AG04449 (cell line): ENCODE measurements around the gene DTL.

Experiments
- CTCF ChIA-PET: fragments of 350-600 bp; formaldehyde crosslinking; extraction: SDS; loops from one replicate; lab custom pipeline; 2021; ENCODE audit warnings: antibody characterized with exemption; lab: Yijun Ruan, JAX
- POLR2A ChIA-PET: fragments of 400-600, 350-600 bp; formaldehyde crosslinking; extraction: SDS; loops from one replicate; lab custom pipeline; 2020; ENCODE audit warnings: antibody characterized with exemption, inconsistent platforms; lab: Yijun Ruan, JAX
- DNase-seq: peaks from one replicate; pipeline ENCODE4 v3.0.0-alpha.2; 2010; ENCODE audit warnings: low read depth, low spot score
- H3K4me3 ChIP-seq: 2 replicates; pipeline ENCODE4 v1.5.1; 2011; ENCODE audit warnings: low read depth, mild to moderate bottlenecking, control low read depth, low read length
- TF ChIP-seq, protein P1 (sequence below): IDR thresholded peaks from one replicate; pipeline ENCODE4 v1.5.1; 2011; ENCODE audit warnings: mild to moderate bottlenecking, moderate library complexity, low read length, control low read depth, inconsistent platforms; ENCODE audit not compliant: insufficient read depth; ENCODE audit errors: missing control alignments

DTL gene

DNA sequence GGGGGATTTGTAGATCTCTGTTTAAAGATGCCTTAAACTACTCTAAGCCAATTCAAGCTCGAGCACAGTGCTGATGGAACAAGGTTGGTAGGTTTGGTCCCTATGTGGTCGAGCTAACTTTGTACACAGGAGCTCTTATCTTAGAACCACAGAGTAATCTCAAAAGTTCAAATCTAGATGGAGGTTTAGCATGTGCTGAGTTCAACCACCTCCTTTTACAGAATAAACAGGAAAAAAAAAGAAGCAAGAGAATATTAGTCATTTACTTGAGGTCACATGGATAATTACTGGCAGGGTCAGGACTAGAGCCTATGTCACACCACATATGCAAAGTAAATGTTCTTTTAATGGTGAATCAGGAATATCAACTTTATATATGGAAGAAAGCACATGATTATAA is 86.2 kb downstream of the DTL start:
- POLR2A ChIA-PET, result no interaction called here
- CTCF ChIA-PET, result no interaction called here
- no peak overlapping the region for H3K4me3 ChIP-seq
- DNase-seq, result no peak
- TF ChIP-seq, protein P1, sequence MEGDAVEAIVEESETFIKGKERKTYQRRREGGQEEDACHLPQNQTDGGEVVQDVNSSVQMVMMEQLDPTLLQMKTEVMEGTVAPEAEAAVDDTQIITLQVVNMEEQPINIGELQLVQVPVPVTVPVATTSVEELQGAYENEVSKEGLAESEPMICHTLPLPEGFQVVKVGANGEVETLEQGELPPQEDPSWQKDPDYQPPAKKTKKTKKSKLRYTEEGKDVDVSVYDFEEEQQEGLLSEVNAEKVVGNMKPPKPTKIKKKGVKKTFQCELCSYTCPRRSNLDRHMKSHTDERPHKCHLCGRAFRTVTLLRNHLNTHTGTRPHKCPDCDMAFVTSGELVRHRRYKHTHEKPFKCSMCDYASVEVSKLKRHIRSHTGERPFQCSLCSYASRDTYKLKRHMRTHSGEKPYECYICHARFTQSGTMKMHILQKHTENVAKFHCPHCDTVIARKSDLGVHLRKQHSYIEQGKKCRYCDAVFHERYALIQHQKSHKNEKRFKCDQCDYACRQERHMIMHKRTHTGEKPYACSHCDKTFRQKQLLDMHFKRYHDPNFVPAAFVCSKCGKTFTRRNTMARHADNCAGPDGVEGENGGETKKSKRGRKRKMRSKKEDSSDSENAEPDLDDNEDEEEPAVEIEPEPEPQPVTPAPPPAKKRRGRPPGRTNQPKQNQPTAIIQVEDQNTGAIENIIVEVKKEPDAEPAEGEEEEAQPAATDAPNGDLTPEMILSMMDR, result no peak

DNA sequence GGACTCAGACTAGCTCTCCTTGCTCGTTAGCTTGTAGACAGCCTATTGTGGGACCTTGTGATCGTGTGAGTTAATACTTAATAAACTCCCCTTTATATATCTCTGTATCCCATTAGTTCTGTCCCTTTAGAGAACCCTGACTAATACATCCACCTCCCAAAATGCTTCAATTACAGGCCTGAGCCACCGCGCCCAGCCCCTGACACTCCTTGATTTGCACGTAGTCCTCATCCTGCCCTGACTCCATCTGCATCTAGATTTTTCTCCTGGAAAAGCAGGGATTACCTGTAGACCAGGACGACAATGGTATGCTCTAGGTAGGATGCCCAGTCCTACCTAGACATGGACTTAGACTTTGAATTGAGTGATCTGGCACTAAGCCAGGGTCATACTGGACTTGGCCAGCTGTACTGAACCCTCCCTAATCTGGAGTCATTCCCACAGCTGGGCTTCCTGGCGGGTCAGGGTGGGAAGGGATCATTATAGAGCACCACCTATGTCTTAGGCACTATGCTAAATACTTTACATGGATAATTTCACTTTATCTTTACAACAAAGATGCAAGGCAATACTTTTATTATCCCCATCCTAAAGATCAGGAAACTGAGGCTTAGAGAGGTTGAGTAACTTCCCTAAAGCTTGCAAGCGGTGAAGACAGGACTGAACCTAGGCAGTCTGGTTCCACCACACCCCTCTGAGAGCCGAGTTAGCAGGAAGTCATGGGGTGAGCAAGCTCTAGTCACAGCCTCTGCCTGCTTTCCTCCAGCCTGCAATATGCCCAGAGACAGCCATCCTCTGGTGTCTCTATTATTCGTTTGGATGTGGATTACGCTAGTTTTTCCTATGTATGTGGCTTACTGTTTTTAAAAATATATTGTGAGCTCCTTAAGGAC is 89.4 kb downstream of the DTL start:
- H3K4me3 ChIP-seq, result no peak overlapping the region
- TF ChIP-seq, protein P1, result no peak
- no peak for DNase-seq
- ChIA-PET POLR2A (no interaction called here), CTCF (interaction anchor here (0.7 kb wide), 1 partner anchor 331 kb away, joined by 3 read pairs; no protein-coding TSS in a partner anchor)

DNA sequence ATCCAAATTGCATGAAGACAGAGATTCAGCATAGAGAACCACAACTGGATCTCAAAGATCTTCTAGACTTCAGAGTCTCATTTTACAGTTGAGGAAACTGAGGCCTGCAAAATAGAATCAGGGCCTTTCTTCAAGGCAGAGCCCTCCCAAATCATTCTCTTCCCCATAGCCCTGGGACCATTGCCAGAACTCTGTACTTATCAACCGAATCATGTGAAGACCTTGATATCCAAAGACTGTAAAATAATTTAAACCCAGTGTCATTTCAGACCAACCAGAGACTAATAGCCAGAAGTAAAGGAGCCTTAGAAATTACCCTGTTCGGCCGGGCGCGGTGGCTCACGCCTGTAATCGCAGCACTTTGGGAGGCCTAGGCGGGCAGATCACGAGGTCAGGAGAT is 90.1 kb downstream of the DTL start:
- POLR2A ChIA-PET, result no interaction called here
- CTCF ChIA-PET, result interaction anchor here (0.7 kb wide), 1 partner anchor 330 kb away, joined by 3 read pairs; no protein-coding TSS in a partner anchor

GRCh38 chr1:212127221-212127620 is 91.7 kb downstream of the DTL start:
- no peak overlapping the region for H3K4me3 ChIP-seq
- DNase-seq, result no peak
- TF ChIP-seq, protein P1, result no peak
- ChIA-PET CTCF (interaction anchor here (0.9 to 1.0 kb wide), 2 partner anchors 56 to 239 kb away, joined by 3 read pairs; no protein-coding TSS in a partner anchor), POLR2A (no interaction called here)

More for the DNA sequence above, 90.1 kb downstream of the DTL start:
- H3K4me3 ChIP-seq, result no peak overlapping the region
- DNase-seq, result no peak
- TF ChIP-seq, protein P1, result no peak

- TF ChIP-seq, protein P1, result no peak
- H3K4me3 ChIP-seq, result no peak overlapping the region
- ChIA-PET POLR2A (no interaction called here), CTCF (no interaction called here)
- DNase-seq, result no peak
These were observed 94.2 kb downstream of the DTL start for GRCh38 chr1:212129781-212130180.

GRCh38 chr1:212132025-212132424 is 96.5 kb downstream of the DTL start:
- POLR2A ChIA-PET, result no interaction called here

More at GRCh38 chr1:212132025-212132424, 96.5 kb downstream of the DTL start:
- no peak for DNase-seq
- CTCF ChIA-PET, result no interaction called here
- H3K4me3 ChIP-seq, result no peak overlapping the region
- TF ChIP-seq, protein P1, result no peak
